LNCAP (cell line): ENCODE measurements around the gene USP22.

ENCODE experiments used
- TF ChIP-seq, protein P1 (sequence below): fragments of 450-650 bp; IDR thresholded peaks from 2 replicates; pipeline ENCODE4 v1.5.1; 2017; ENCODE audit warnings: mild to moderate bottlenecking

The USP22 gene

DNA sequence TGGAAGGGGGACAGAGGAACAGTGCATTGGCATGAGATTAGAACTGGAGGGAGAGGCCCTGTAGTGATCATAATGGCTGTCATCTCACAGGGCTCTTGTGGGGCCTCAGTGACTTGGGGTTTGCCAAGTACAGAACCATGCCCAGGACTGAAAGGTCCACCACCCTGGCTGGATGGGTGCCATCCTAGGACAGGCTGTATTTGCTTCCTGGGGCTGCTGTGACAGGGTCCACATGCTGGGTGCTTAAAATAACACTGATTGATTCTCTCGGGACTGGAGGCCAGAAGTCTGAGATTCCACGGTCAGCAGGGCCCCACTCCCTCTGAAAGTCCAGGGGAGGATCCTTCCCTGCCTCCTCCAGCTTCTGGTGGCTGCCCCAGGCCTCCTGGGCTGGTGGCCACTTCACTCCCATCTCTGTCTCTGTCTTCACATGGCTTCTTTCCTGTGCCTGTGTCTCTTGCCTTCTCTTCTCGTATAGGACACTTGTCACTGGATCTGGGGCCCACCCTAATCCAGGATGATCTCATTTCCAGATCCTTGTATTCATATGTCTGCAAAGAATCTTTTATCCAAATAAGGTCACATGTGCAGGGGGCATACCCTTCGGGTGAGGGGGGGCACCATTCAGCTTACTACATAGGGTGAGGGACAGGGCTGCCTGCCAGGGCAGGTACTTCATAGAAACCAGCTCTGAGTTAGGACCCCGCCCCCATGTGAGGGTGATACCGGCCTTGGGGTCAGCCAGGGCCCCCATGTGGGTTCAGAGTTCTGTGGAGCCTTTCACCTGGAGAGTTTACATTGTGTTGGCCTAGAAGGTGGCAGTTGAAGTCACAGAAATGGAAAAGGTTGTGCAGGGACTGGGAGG lies 52.6 kb downstream of the USP22 start:
- TF ChIP-seq, protein P1, sequence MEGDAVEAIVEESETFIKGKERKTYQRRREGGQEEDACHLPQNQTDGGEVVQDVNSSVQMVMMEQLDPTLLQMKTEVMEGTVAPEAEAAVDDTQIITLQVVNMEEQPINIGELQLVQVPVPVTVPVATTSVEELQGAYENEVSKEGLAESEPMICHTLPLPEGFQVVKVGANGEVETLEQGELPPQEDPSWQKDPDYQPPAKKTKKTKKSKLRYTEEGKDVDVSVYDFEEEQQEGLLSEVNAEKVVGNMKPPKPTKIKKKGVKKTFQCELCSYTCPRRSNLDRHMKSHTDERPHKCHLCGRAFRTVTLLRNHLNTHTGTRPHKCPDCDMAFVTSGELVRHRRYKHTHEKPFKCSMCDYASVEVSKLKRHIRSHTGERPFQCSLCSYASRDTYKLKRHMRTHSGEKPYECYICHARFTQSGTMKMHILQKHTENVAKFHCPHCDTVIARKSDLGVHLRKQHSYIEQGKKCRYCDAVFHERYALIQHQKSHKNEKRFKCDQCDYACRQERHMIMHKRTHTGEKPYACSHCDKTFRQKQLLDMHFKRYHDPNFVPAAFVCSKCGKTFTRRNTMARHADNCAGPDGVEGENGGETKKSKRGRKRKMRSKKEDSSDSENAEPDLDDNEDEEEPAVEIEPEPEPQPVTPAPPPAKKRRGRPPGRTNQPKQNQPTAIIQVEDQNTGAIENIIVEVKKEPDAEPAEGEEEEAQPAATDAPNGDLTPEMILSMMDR, result no peak

DNA sequence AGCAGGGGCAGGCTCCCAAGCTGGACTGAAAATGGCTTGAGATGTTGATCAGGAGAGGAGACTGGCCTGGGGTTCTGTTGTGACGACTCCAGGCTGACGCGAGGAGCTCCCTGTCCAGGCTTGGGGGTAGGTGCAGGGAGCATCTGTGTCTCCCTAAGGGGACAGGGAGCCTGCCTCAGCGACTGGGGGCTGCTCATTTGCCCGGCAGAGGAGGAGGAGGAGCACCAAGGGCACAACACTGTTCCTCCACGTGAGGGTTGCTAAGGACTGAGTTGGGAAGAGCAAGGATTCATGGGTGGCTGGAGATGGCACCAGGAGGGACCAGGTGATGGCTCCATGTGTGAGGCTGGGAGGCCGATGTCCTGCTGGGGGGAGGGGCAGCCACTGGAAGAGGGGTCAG lies 53.3 kb downstream of the USP22 start:
- TF ChIP-seq, protein P1, result no peak

DNA sequence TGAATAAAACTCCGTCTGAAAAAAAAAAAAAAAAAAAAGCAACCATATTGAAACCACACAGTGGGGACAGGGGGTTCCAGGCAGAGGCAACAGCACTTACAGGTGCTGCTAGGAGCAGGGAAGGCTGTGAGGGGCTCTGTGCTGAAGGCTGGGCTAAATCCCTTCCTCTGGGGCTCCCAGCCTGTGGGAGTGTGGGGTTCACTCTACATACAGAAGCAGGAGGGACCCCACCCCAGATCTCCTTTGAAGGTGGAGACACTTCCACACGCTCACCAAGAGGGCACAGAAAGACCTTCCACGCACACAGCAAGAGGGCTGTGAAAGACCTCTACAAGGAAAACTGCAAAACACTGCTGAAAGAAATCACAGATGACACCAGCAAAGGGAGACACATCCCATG lies 53.9 kb downstream of the USP22 start:
- TF ChIP-seq, protein P1, result no peak

DNA sequence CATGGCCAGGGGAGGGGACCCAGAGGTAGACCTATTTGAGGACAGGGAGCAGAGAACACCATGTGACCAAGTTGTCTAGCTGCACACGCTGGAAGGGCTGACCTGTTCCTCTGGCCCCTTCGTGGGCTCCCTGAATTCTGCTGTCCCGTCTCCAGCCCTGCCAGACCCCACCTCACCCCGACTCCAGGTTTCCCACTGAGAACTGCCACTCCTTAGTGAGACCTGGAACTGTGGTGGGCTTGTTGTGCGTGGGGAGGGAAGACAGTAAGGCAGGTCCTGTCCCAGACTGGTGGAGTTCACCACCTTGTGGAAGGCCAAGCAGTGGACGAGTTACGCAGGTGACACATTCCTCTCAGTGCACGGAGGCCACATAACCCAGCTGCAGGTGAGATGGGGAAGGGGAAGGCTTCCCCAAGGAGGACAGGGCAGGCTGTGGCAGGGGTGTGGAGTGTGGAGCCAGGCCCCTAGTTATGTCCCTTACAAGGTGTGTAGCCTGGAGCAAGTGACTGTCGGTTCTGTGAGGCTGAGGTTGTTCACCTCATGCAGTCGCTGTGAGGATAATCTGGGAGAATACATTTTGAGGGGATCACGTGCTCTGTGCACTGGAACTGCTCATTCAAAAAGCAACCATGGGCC lies 54.7 kb downstream of the USP22 start:
- TF ChIP-seq, protein P1, result no peak

DNA sequence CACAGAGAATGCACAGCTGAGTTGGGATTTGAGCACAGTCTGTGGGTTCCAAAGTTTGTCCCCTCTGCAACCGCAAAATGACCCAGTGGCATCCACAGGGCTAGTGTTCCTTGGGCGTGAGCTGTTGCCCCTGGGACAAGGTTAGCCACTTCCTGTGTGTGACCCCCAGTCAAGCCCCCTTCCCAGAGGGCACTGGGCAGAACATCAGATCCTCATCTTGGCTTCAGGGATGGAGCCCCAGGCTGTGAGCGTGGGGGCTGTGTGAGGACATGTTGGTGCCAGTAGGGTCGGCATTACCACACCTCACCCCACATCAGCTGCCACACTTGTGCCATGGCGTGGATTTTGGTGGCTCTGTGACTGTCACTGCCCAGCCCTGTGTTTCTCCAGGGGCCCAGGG lies 55.3 kb downstream of the USP22 start:
- TF ChIP-seq, protein P1, result no peak

DNA sequence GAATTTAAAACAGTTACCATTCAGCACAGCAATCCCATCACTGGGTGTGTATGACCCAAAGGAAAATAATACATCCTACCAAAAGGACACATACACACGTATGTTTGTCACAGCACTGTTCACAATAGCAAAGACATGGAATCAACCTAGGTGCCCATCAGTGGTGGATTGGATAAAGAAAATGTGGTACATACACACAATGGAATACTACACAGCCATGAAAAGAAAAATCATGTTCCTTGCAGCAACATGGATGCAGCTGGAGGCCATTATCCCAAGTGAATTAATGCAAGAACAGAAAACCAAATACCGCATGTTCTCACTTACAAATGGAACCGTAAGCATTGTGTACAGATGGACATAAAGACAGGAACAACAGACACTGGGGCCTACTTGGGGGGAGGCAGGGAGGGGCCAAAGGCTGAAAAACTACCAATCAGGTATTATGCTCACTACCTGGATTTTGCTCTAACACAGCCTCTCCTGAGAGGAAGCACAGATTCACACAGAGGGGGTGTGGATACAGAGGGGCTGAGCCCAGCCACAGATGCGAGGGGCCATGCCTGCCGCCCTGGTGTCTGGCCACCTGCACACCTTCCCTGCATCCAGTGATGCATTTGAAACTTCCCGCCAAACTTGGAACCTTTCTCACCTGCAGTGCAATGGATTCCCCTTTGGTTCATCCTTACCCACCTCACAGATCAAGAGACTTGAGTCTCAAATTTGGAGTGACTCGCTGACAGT lies 55.9 kb downstream of the USP22 start:
- TF ChIP-seq, protein P1, result no peak

DNA sequence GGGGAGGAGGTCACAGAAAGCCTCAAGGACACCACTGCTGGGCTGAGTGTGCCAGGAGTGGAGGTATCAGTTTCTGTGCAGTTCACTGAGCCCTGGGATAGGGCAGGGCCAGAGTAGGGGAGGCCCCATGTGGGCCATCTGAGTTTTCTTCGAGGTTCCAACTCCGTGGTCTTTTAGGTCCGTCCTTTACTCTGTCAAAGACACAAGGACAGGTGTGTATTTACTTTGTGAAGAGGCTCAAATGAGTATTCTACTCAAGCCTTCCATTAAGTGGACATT lies 59.5 kb downstream of the USP22 start:
- TF ChIP-seq, protein P1, result no peak
